PC-3 (cell line): ENCODE data around the gene MMUT.
A peak's percentile ranks its signal among the peaks of the same experiment; 100 is the strongest.

Source experiments
- CTCF ChIP-seq: fragments of 300-600 bp; sonication (generic); conservative IDR thresholded peaks from 2 replicates; pipeline ENCODE4 v1.5.1; 2017; ENCODE audit warnings: antibody characterized with exemption, low read depth, mild to moderate bottlenecking, low read length
- EZH2 ChIP-seq: fragments of 300-600 bp; sonication (generic); IDR thresholded peaks from one replicate; pipeline ENCODE4 v1.6.1; 2017; ENCODE audit warnings: antibody characterized with exemption, mild to moderate bottlenecking, low read length; ENCODE audit not compliant: unreplicated experiment
- EZH2phosphoT487 ChIP-seq: fragments of 300-600 bp; sonication (generic); IDR thresholded peaks from 2 replicates; pipeline ENCODE4 v1.6.1; 2018; ENCODE audit warnings: mild to moderate bottlenecking, antibody characterized with exemption, low read length, borderline replicate concordance

- TF ChIP-seq CTCF (peak; percentile 73), EZH2phosphoT487 (no peak), EZH2 (no peak)
Measured at GRCh38 chr6:49423817-49424216, 39.2 kb downstream of the MMUT start.
